GM21717 (cell line): ENCODE data around the gene JRKL.

Experiments used
- ATAC-seq: cut with Tn5 transposase; IDR thresholded peaks from one replicate; pipeline ENCODE4 v1.9.1; 2021; ENCODE audit warnings: mild to moderate bottlenecking, moderate library complexity; ENCODE audit not compliant: unreplicated experiment

JRKL gene

DNA sequence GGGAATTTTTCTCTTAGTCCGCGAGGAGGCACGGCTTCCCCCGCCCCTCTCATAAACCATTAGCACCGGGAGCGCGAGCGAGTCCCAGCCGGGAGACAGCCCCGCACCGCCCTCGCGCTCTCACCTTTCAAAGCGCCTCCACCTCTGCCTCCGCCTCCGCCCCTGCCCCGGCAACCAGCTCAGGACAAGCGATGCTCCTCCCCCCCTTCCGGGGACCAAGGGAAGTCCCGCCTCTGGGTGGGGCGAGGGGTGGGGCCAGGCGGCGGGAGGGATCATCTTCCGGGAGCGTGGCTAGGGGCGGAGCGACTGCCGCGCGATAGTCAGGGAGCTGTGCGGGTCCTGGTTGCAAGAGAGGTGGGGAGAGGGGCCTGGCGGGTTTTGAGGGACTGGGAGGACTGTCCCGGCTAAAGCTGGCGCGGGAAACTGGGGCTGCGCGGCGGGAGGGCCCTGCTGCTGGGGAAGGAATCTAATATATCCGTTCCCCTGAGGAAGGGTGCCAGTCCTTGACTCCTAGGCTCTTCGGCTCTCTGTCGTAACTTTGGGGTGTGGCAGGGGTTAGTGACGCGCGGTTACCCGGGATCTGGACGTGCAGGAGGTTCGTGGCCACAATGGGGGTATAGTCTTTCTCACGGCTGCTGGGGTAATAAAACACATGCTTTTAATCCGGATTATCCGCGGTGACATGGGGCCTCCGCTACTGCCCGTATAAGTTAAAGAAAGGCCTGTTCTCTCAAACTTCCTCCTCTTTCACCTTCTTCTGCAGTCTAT lies at the start of gene JRKL, which contains the start of gene CCDC82:
Gene JRKL (plus strand): TSS at position 294 of the 768 bp plus-strand sequence. CDS start 637 bp downstream, outside the sequence.
Gene CCDC82 (minus strand): TSS at position 193 of the 768 bp plus-strand sequence. CDS start 5,165 bp downstream, outside the sequence.
- peak; percentile 94 for ATAC-seq

DNA sequence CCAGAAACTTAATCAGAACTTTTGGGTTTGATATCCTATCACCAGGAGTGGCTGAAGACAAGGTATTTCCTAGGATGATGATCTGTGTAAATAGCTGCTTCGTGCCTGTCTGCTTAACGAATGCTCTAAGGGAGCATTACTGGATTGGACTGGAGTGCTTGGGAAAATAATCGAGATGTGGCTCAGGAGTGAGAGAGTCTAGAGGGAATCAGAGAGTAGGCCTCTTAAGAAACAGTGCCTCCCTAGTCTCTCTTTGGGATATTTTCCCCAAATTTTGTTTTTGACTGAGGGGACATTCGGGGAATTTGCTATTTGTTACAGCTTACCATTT lies 49.3 kb upstream of the JRKL start:
- no peak for ATAC-seq

DNA sequence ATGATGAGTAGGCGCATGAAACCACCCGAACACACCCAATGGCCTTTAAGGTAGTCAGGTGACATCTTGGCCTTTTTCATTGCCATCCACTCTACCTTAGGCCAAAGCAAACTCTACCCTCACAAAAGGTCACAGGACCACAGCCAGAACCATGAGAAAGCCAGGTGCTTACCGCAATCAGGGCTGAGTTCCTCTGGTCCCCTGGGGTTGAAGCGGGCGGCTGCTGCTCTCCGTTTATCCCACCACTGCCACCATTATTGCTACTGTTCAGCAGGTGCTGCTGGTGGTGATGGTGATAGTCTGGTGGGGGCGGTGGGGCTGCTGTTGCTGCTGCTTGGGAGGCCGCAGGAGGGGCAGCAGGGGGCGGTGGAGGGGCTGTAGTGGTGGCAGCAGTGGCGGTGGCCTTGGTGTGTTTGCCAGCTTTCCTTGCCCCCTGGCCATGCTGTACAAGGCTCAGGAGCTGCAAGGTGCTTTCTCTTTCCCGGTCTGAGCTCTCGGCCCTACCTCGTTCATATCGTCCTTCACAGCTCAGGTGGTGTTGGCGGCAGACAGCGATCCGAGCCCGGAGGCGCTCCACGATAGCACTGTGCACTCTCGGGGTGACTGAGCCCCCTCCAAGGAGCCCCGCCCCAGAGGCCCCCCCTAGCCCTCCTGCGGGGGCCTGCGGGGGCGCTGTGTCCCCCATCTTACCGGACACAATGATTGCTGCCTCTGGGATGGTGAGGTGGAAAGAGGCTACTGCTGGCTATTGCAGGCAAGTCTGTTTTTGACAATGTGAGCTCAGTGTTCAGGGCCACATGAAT lies 48.4 kb upstream of the JRKL start:
- peak; percentile 22 for ATAC-seq

DNA sequence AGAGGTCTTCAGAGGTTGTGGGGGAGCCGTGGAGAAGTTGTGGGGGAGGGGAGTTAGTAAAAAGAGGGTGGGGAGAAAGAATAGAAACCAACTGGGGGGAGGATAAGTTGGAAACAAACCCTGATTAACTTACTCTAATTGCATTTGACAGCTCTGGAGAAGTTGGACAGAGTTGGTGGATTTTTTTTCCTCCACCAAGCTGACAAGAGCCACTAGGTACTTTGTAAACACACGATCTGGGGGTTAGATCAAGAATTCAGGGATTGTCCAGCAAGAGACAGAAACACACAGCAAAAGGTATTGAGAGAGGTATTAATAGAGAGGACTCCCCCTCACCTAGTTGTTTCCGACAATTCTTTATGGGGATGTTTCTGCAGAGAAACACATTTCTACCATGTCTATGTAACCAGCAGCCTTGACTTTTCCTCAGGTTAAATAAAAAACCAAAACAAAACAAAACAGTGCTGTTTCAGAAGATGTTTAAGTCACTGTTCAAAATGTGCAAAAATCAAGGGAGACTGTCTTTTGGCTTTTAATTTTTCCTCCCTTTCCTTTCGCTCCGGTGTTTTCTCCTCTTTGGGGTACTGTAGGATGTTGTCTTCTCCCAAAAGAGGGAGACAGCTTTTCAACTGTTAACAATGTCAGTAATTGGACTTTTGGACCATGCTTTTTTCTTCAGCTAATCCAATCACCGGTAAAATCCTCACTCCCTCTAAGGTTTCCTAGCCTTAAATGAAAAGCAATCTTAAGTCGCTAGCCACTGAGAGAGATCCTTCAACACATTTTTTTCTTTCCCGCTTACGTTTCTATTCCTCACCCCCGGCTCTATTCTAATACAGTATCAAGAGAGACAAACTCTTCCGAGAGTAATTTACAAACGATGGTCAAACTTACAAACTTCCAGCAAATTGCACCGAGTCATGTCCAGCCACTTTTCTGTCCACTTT lies 47.5 kb upstream of the JRKL start:
- no peak for ATAC-seq

DNA sequence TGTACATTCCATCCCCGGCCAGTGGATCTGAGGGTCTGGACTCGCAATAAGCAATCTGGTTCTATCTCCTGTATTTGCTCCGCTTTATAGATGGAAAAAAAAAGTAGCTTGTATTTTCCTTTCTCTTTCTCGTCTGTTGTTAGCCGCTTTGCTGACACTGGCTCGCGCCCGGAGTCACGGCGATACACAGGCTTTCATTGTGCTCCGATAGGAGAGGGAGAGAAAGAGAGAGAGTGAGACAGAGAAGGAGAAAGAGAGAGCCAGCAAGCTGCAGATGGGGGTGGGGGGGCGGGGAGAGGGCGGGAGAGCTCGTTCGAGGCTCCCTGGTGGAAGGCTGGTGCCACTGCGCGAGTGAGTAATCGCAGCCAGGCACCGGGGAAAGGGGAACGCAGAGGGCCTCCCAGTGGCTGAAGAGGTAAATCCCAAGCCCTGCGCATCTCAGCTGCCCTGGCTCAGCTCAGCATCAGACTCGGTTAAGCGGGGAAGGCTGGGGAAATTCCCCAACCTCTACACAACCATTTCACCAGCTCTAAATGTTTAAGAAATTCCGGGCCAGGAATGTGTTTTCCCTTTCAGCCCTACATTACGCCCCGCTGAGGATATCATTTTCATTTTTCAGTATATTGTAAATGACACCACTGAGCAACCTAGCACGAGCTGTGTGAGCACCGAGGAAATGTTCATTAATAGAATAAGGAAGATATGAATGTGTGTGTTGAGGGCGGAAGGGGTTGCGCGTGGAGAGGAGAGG lies 46.7 kb upstream of the JRKL start, which contains the start of gene MAML2:
Gene MAML2 (minus strand): TSS at position 235 of the 751 bp plus-strand sequence. CDS start 1,300 bp downstream, outside the sequence.
- peak; percentile 84 for ATAC-seq

DNA sequence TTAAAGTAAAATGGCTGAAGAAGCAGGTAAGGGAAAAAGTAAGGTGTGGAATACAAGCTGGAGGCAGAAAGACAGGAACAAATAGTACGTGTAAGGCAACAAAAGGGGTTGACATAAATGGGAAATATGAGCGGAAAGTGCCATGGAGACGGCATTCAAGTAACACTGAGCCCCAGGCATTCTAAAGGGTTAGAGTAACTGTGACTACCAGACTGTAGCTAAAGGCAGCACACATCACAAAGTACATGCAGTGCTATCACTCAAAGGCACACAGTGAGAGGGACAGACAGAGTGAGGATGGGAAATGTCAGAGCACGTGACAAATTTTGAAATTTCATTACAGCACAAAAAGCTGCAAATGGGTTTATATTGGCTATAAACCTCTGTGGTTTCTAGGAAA lies 33.0 kb upstream of the JRKL start:
- no peak for ATAC-seq

DNA sequence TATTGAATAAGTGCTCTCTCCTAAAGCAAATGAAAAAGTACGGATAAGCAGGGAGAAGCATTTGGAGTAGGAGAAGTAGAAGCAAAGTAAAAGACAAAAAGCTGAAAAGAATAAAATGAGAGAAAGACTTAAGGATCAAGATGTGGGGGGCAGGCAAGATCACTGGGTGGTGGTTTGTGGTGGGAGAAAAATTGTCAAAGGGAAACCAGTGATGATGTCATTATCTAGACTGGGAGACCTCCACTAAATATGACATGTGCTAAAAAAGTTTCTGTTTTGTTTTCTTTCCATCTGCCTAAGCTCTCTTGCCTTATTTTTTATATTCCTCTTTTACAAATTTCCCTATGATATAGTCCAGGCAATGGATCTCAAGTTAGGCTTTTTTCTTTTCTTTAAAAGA lies 32.0 kb upstream of the JRKL start:
- ATAC-seq = no peak

DNA sequence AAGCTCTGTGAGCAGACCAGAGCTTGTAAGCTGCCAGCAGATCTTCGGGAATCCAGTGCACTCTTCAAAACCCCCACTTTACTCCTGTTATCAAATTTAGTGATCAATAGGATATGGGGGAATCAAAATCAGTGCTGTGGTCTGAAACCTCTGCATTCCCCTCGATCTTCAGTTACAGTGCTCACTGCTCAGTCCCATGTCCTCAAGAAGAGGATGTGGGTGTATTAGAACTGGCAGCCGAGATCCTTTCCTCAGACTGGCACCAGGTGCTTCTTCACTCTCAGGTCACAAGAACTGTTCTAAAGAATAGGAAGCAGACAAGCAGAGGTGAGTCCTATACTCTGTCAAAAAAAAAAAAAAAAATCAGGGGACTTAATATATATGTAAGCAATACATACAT lies 31.5 kb upstream of the JRKL start:
- ATAC-seq = no peak

DNA sequence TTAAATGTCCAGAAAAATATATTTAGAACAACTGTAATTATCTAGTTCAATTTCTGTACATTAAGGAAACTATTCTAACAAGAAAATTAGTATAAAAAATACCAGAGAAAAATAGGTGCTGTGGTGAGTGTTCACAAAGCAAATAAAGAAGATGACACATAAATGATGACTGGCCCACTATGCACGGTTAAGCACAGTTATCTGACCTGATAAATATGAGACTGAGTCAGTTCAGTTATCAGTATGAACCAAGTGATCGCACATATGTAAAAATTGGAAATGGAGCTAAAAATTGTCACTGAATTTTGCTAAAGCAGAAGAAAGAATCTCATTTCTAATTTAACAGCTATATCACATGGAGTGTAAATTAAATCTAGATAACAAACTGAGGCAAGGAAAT lies 28.0 kb upstream of the JRKL start:
- ATAC-seq = no peak

DNA sequence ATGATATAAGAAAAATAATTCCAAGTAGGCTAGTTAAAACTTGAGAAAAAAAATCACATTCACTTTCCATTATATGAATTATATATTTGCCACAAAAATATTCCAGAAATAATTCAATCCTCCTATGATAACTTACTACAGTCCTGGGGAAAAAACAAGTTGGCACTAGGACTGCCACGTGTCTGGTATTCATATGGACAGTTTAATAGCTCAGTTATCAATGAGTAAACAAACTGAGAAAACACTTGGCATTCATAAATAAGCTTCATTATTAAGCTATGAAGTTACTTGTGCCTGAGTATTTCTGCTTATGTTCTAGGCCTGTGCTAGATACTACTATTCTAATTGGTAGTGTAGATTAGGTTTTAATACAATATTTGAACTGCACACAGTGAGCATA lies 24.3 kb upstream of the JRKL start:
- no peak for ATAC-seq

DNA sequence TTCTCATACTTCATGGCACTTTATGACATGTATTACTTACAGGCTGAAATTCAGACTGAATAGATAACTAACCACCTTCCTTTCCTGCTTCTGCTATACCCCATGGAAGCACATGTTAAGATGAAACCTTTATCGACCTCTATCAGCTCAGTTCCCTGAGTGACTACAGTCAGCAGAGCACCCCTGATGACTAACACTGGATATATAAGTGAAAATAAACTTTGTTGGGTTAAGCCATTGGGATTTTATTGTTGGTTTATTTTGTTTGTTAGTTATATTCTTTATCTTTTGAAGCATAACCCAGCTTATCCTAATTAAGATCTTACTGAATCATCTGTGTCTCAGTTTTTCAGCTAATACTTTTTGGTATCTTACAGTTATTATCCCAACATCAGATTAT lies 23.8 kb upstream of the JRKL start:
- ATAC-seq = no peak

DNA sequence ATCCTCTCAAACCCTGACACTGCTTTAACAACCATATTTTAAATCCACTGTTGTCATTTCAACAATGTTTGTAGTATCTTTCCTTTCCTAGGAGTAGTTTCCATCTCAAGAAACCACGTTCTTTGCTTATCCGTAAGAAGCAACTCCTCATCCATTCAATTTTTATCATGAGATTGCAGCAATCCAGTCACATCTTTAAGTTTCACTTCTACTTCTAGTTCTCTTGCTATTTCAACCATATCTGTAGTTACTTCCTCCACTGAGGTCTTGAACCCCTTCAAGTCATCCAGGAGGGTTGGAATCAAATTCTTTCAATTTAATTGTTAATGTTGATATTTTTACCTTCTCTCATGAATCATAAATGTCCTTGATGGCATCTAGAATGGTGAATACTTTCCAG lies 22.5 kb upstream of the JRKL start:
- no peak for ATAC-seq

DNA sequence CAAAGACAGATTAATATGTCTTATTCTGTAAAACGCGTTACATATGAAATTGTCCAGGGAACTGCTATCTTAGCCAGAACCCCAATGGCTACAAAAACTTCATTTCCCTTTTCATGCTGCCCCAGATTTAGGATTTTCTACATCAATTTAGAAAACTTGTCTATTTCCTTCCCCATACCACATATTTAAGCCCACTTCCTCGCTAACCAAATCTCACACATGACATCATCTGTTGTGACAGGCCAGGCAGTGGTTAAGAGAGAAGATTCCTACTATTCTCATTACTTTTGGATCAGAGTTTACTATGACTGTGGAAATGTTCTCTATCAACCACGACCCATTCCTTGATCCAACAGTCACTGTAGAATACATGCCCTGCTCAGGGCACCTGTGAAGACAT lies 16.0 kb upstream of the JRKL start:
- ATAC-seq = no peak

DNA sequence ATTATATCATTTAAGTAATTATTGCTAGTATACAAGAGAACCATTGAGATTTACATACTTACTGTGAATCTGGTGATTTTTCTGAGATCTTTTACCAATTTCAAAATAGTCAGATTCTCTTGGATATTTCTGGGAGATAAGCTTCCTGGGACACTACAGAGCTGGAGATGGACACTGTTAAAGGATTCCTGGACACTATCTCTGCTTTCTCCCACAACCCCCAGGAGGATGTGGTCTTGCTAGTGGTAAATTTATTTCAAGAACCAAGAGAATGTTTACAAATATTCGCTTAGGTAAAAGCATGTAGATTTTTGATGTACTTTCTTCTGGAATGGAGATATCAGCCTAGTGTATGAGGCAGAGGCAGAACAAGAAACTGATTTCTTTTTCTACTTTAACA lies 13.0 kb upstream of the JRKL start:
- no peak for ATAC-seq

DNA sequence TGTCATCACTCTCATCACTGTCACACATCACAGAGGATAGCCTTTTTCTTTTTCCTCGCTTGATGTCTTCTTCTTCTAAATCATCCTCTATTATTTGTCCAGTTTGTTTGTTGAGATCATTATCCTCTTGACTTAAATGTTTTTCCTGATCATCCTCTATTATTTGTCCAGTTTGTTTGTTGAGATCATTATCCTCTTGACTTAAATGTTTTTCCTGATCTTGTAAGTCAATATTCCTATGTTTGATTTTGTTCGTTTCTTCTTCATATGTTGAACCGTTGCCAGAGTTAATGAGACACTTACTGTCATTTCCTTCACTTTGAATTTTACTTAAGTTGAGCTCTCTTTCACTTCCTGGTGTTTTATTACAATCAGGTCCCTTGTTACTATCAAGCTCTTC lies 5.7 kb upstream of the JRKL start:
- no peak for ATAC-seq

DNA sequence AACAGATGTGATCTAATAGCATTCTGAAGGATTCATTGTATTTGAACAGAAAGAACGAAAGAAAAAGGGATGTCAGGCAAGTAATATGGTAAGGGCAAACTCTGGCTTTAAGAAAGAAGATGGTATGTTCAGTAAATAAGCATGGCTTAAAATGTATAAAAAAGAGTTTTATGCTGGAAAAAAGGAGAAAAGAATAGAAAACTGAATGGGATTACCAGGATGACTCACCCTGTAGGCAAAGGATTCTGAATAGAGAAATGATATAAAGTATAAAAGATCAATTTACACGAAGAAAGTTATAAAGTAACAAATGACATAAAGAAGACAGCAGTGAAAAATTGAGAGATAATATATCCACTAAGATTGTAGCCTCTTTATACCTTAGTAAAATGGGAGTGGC lies 4.6 kb upstream of the JRKL start:
- ATAC-seq = no peak

DNA sequence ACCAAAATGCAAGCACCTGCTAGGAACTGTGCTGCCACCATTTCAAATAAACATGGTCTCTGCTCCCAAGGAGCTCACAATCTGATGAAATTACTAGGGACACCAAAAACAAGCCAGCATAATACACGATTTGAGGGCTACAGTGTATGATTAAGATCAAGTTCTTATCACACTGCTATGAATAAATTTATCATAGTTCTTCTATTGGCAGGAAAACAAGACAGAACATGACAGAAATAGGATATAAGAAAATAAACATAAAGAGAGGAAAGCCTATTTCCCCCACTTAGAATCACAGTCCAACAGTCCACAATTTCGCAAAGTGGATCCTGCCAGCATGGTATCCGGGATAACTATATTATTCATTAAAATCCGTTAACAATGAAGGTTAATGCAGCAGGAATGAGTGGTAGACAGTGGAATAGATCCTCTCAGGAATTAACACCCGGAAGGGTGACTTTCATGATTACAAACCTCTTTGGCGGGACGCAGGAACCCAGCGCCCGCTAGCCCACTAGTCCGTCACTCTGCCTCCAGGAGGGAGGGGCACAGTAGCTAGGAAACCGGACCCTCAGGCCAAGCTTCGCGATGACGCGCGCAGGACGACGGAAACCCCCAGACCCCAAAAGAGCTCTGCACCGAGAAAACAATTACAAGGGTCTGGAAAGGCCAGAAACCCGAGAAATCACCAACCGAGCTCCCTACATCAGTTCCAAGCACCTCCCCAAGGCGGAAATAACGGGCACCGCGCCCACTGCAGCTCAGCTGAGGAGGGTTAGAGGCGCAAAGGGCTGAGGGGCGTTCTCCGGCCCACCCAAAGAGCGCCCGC lies 708 bp upstream of the JRKL start:
- peak; percentile 62 for ATAC-seq

DNA sequence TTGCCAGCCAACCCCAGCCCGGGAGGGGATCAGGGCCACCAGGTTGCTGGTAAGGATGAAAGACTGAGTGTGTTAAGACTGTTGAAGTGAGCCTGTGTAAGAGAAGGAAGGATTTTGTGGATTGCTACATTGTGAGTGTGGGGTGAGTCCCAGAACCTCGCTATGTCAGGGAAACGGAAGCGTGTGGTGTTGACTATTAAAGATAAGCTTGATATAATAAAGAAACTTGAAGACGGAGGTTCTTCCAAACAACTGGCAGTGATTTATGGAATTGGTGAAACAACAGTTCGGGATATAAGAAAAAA lies 627 bp downstream of the JRKL start:
- no peak for ATAC-seq

DNA sequence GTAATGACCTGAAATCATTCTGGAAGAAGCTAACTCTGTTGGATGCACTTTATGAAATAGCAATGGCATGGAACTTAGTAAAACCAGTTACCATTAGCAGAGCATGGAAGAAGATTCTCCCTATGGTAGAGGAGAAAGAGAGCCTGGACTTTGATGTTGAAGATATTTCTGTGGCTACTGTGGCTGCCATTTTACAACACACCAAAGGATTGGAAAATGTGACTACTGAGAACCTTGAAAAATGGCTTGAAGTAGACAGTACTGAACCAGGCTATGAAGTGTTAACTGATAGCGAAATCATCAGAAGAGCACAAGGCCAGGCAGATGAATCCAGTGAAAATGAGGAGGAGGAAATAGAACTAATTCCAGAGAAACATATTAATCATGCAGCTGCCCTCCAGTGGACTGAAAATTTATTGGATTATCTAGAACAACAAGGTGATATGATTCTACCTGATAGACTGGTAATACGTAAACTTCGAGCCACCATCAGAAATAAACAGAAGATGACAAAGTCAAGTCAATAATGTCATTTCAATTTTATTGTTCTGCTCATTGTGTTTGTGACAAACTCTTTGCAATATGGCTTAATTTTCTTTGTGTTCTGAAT lies 2.0 kb downstream of the JRKL start:
- ATAC-seq = no peak
